ENCODE results near the gene CTU2.

CTU2 gene

DNA sequence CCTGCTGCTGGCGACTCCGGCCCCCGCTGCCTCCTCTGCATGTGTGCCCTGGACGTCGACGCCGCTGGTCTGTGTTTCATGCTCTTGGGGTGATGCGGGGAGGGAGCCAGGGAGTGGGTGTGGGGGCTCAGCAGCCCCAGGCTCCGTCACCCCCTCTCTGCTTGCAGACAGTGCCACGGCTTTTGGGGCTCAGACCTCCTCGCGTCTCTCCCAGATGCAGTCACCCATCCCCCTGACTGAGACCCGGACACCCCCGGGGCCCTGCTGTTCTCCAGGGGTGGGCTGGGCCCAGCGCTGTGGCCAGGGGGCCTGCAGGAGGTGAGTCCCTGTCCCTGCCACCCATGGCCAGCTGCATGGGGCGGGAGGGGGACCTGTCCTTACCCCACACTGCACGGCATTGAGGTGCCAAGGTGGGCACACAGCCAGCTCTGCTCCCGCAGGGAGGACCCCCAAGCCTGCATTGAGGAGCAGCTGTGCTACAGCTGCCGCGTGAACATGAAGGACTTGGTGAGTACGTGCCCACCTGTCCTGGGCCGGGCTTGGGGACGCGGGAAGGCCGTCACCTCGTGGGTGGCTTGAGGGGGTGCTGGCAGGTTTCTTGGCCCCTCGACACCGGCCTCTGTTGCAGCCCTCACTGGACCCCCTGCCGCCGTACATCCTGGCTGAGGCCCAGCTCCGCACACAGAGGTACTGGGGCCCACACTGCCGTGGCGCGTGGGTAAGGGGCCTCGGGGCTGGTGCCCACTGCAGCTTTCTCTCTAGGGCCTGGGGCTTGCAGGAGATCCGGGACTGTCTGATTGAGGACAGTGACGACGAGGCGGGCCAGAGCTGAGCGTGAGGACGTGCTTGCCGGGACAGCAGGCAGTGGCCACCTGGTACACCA is 8.4 kb downstream of the CTU2 start:
- DNase-seq, result no peak

DNA sequence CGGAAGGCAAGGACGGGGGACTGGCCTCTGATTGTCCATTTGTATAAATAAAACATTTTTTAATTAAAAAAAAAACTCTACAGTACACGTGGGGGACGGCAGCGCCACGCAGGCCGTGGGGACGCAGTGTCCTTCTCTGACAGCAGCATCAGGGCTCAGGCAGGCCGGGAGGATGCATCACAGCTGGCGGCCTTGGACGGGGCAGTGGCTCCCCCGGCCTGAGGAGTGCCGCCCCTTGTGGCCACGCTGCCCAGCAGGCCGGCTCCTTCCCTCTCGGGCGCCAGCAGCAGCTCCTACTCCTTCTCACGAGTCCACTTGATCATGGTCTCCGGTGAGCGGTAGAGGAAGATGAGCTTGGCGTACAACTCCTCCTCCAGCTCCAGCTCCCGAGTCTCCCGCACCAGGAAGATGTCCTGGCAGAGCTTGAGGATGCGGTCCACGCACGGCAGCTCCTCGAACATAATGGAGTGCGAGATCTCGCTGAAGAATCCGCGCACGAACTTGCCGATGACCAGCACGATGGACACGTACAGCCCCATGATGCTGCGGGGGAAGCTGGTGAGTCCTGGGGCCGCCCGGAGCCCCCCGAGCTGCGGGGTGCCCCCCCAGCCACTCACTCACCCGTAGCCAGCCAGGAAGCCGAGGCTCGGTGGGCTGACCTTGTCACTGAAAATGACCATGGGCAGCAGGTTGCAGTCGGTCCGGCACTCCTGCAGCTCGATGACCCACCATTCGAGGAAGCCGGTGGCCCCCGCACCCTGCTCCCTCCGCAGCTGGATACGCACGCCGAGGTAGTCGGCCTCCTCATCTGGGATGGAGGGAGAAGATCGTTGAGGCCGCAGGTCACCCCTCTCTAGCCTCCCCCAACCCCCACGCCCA is 9.2 kb downstream of the CTU2 start:
- DNase-seq, result no peak

DNA sequence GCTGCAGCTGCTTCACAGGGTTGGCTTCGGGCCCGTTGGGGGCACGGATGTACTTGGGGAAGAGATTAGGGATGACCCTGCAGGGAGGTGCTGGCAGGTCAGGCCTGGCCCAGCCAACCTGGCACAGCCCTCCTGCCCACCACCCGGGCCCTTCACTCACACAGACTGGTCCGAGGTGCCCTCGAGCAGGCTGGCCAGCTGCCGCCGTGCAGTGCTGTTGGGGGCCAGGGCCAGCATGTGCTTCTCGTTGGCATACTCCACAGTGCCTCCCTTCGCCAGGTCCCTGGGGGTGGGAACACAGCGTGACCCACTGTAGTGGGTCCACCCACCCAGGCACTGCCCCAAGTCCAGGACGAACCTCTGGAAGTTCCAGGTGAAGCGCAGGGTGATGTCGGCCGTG is 9.9 kb downstream of the CTU2 start:
- no peak for DNase-seq

DNA sequence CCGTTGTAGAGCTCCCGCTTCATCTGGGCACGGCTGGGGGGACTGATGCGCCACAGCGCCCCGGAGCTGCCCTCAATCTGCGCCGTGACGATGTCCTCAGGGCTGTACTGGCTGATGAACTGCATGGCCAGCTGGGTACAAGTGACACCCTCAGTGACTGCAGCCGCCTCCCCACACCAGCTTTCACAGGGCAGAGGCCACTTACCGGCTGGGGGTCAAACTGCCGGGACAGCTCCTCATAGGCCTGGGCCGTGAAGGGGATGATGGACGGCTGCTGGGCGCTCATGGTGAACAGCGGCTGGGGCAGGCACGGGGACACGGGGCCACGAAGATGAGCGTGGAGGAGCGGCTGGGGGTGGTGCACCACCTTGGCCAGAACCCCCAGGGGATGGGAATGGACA is 10.3 kb downstream of the CTU2 start:
- DNase-seq, result no peak

DNA sequence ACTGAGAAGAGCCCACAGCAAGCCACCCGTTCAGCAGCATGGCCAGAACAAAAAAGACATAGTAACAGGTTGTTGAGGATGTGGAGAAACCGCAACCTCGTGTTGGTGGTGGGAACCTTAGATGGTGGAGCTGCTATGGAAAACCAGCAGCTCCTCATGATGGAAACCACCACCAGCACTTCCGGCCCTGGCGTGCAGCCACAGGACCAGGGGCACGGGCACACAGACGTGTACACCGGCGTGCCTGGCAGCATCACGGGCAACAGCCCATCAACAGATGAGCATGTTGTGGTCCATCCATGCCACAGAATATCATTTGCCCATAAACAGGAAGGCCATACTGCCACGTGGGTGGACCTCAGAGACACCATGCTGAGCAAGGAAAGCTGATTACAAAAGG is 11.9 kb downstream of the CTU2 start:
- DNase-seq, result peak in 1 of 2 donors; percentile 32

DNA sequence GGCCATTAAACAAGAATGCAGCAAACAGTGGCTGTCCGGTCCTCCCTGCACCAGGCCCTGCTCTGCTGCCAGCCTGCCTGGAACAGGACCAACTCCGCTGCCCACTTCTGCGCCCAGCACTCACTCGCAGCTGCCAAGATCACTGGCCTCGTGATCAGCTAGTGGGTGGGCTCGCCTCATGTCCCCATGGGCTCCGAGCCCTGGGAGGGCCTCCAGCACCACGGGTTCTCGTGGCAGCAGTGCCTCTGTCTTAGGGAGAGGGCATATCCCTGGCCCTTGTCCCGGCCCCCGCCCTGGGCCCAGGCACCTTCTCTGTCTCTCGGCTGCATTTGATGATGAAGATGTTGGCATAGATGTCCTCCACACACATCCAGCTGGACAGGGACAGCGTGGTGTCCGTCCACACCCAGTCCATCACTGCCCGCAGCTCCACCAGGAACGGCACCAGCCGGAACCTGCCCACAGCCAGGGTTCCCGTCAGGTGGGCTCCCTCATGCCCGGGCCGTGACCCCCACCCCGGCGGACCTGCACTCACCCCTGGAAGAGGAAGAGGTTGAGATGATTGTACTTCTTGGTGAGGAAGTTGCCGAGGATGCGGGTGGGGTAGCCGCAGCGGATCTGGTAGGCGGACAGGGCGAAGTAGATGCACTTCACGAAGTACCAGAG is 13.1 kb downstream of the CTU2 start:
- no peak for DNase-seq

DNA sequence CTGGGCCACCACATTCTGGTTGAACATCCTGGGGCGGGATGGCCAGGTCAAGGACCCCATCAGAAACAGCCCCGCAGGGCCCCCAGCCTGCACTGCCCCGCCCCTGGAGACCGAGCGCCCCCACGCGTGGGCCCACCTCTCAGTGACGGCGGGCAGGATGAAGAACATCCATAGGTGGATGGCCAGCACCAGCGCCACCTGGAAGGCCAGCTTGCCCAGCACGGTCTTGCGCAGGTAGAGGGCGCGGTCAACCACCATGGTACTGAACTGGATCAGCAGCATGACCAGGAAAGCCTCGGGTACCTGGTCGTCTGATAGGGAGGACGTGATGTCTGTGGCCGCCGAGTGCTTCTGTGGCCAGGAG is 13.6 kb downstream of the CTU2 start:
- no peak for DNase-seq

DNA sequence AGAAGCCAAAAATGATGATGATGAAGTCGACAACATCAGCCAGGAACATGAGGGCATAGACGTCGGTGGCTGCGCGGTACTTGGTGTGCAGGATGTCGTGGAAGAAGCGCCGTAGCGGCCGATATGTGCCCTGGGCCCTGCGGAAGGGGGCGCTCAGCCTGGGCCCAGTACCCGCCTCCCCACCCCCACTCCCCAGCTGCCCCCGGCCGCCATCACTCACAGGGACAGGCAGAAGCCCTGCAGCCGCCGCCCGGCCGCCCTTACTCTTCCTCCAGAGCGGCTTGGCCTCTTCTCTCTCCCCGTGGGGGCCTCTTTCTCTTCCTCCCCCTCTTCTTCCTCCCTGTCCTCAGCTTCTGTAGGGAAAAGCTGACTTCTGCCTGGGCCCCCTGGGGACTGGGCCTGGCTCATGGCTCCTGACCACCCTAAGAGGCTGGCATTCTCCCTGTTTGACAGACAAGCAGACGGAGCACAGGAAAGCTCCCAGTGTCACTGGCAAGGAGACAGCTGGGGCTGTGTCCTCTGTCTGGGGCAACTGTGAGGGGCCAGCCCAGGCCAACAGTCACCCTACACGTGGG is 14.2 kb downstream of the CTU2 start:
- DNase-seq, result no peak

DNA sequence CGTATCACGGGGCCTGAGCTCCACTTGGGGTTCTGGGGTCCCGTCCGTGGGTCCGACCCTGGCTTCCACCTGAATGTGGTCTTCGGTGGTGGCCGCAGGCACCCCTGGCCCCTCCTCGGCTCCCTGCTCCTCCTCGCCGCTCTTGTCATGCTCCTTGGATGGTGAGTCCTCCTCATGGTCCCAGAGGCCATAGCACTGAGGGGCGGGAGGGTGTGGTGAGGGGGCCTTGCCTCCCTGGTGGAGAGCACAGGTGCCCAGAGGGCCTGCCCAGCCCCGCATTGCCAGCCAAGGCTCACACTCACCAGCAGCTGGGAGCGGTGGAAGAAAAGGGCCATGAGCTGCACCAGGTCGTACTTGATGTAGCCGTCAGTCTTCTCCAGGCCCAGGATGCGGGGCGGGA is 14.9 kb downstream of the CTU2 start:
- DNase-seq, result no peak

DNA sequence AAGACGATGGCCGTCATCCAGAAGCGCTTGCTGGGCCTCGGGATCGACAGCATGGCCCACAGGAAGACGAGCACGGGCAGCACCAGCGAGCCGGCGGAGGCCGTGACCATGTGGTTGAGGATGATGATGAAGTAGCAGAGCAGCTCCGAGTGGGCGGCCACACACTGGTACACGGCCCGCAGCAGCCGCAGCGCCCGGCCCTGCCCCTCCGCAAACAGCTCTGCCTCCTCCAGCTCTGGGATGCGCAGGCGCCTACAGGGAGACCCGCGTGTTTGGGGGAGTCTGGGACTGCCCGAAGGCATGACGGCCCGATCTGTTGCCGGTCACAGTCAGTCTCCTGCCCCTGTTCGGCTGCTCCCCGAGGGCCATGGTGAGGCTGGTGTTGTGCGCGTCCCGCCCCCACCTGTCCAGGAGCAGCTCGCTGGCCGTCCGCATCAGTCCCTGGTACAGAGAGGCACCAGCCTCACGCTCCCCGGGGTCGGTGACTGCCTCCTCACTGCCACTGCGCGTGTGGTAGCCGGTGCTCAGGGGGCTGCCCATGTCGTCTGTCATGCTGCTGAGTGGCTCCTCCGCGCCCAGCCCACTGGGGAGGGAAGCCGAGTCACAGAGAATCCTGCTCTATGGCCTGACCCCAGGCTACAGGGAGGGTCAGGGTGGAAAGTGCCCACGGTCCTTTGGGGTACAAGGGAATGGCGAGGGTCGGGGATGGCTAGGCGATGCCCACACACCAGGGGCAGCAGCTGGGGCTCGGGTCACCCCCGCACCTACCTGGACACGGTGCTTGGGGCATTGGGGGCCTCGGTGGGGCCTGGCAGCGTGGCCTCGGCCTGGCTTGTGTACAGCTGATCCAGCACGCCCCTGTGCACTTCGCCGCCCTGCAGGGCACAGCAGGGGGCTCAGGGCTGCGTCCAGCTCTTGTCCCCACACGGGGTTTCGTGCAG is 15.8 kb downstream of the CTU2 start:
- DNase-seq, result no peak

DNA sequence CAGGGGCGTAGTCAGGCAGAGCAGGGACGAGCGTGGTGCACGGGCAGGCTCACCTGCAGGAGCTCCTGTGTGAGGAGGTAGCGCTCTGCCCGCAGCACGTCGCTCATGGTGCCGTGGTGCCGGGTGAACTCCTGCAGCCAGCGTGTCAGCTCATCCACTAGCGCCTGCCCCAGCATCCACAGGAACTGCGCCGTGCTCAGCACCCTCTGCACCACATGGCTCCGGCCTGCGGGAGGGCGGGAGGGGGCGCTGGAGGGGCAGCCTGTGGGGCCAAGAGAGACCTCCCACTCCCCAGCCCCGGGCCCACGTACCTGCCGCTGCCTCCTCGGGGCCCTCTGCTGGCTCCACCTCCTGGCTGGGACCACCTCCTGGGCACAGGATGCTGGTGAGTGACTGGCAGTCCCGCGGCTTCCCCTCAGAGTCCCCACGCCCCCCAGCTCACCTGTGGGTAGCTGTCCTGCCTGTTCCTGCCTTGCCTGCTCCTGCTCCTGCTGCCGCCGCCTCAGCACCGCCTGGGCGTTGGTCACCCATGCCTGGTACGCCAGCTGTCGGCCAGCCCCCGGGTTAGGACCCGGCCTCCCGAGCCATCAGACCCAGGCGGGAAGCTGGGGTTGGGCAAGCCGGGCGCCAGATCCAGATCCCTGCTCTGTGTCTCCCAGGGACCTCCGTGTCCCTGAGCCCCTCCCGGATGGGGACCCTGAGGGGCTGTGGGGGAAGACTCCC is 16.6 kb downstream of the CTU2 start:
- DNase-seq, result no peak

DNA sequence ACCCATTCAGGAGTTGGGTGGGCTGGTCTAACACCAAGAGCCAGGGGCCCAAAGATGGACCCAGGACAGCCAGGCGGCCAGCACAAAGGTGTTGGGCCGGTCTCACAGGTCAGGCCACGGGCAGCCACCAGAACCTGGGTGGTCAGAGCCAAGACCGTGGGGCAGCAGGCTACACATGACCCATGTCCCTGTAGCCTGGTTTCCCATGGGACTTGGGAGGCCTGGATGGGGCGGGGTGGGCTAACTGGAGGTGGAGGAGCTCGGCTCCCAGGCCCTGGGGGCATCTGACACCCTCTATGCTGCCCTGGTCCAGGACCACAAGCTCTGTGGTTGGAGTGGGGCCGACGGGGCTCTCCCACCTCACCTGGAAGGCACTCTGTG is 17.2 kb downstream of the CTU2 start:
- no peak for DNase-seq

DNA sequence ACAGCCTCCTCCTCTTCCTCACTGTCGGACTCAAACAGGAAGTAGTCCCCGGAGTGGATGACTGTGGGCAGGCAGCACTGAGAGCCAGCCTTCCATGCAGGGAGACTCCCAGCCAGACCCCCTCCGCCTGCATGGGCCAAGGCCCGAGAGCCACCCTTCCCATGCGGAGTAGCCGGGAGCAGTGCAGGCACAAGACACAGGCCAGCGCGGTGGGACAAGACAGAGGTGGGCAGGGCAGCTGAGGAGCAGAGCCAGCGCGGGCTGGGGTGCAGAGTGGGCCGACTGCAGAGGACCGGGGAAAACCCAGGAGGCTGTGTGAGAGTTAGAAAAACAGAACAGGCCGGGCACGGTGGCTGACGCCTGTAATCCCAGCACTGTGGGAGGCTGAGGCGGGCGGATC is 17.6 kb downstream of the CTU2 start:
- no peak for DNase-seq

DNA sequence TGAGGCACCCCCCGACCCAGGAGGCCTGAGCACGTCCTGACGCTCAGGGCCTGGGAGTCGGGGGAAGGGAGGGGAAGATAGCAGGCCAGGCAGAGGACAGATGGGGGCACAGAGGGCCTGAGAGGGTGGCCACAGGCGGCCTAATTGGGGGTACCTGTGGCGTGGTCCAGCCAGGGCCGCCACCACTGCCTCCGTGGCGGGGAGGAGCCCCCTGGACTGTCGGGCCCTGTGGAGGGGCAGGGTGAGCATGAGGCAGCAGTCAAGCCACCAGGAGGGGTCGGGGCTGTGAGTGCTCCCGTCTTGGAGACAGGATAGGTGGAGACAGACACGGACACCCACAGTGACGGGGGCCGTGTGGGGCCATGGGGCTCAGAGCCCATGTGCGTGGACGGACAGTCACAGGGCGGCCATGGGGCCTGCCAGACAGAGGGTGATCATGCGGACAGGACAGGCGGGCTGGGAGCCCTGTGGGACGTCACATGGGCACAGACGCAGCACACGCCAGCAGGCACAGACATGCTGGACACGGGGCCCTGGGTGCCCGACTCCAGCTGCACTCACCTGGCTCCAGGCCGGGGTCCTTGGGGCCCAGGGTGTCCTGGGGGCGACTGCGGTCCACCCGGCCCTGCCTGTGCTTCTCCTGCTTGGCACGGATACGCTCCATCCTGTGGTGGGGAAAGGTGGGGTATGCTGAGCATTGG is 18.7 kb downstream of the CTU2 start:
- DNase-seq, result no peak

DNA sequence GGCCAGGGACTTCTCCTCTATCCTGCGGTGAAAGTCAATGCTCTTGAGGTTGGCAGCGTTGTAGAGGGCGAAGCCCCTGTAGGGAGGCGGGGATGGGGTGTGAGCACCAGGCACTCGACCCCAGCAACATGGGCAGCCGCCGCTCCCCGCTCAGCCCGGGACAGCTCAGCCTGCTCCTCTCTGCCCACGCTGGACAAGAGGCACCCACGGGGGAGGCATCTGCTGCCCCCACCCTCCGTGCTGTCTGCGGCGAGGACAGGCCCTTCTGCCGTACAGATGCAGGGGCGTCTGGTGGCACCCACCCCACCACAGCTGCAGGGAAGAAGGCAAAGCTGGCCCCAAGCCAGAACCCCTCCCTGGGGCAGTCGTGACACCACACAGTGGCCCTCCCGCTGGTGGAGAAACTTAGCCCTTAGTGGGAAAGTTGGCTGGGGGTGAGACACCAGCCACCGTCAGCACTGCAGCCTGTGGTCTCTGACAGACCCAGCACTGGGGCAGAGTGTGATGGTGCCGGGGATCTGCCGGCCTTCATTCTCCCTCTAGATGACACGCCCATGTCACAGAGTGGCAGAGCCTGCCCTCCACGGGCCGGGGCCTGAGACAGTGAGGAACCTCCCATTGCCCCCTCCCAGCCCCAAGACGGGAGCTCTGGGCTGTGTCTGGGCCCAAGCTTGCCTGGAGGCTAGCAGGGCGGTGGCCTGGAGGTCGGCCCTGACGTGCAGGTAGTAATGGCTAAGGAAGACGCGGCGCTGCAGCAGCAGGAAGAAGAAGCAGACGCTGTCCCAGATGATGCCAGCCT is 19.5 kb downstream of the CTU2 start:
- no peak for DNase-seq

DNA sequence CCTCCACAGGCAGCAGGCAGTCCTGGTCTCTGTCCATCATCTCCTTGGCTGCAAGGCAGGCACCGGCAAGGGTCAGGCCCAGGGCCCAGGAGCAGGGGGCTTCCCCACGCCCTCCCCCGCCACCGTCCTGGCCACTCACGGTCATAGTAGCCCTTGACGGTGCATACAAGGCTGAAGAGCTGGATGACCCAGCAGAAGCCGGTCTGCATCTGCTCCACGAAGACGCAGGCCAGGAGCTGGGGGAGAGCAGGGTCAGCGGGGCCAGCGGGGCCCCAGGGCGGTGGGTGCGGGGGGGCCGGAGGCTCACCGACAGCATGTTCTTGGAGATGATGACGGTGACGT is 20.1 kb downstream of the CTU2 start:
- no peak for DNase-seq

DNA sequence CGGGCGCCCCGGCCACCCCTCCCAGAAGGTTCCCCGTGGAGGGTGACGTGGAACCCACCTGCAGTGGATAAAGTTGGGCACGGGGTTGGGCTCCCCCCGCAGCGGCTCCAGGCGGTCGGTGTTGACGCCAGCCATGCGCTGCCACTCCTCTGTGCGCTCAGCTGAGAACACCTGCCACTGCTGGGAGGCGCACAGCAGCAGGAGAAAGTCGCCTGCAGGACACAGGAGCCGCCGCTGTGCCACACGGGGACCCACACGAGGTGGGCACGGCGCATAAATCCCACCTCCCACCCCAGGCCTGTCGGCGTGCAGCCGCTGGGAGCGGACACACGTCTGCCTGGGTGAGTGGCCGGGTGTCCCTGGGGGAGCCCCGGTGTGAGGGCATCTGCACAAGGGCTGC is 20.7 kb downstream of the CTU2 start:
- DNase-seq, result no peak

DNA sequence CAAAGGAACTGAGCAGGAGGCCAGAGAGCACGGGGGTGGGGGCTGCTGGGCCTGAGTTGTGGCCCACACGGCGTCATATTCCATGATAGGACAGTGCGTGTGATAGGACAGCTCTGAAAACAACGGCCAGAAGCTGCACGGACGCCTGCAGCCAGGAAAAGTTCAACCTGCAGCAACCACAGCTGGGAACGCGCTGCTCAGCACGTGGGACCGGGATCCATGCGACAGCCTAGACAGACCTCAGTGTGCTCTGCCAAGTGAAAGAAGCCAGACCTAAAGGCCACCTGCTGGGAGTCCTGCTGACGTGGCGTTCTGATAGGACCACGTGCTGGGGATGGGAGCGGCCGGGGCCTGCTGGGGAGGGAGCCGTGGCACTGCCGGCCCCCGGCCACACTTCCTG is 21.6 kb downstream of the CTU2 start:
- no peak for DNase-seq
